OCI-LY1 (cell line): ENCODE data around the gene THBS3.
"Not testable (repeated sequence)": the region's sequence is repeated elsewhere in the genome, so short reads cannot be mapped to it uniquely, and the experiment has no call there.

ENCODE experiments used
- H2AFZ ChIP-seq: fragments of 200-600 bp; sonication (generic), shearing (Covaris generic); 2 replicates; pipeline ENCODE4 v1.6.0; 2014; ENCODE audit warnings: antibody characterized with exemption, mild to moderate bottlenecking, low read length
- H3F3A ChIP-seq: fragments of 200-600 bp; sonication (generic), shearing (Covaris generic); 2 replicates; pipeline ENCODE4 v1.6.0; 2014; ENCODE audit warnings: mild to moderate bottlenecking, antibody characterized with exemption, low read length, moderate library complexity; ENCODE audit not compliant: insufficient read depth
- H3K27ac ChIP-seq: fragments of 200-600 bp; sonication (generic); 2 replicates; pipeline ENCODE4 v1.5.1; 2014; ENCODE audit warnings: low read length, mixed run types, mild to moderate bottlenecking, low read depth; ENCODE audit not compliant: poor library complexity, severe bottlenecking
- H3K27me3 ChIP-seq: fragments of 200-600 bp; sonication (generic); 2 replicates; pipeline ENCODE4 v1.6.0; 2014; ENCODE audit warnings: antibody characterized with exemption, mild to moderate bottlenecking, low read length, moderate library complexity; ENCODE audit not compliant: insufficient read depth
- H3K36me3 ChIP-seq: fragments of 200-600 bp; sonication (generic); 2 replicates; pipeline ENCODE4 v1.6.1; 2014; ENCODE audit warnings: mild to moderate bottlenecking, antibody characterized with exemption, low read length, moderate library complexity, mixed read lengths; ENCODE audit not compliant: insufficient read depth
- H3K4me1 ChIP-seq: fragments of 200-600 bp; sonication (generic); 2 replicates; pipeline ENCODE4 v1.5.1; 2014; ENCODE audit warnings: mild to moderate bottlenecking, low read length, moderate library complexity; ENCODE audit not compliant: insufficient read depth, severe bottlenecking
- H3K4me2 ChIP-seq: fragments of 200-600 bp; sonication (generic), shearing (Covaris generic); 2 replicates; pipeline ENCODE4 v1.6.1; 2014; ENCODE audit warnings: low read length
- H3K4me3 ChIP-seq: fragments of 200-600 bp; sonication (generic); 2 replicates; pipeline ENCODE4 v1.5.1; 2014; ENCODE audit warnings: low read length, low read depth, mild to moderate bottlenecking, mixed read lengths; ENCODE audit not compliant: poor library complexity, severe bottlenecking
- H3K79me2 ChIP-seq: fragments of 200-600 bp; shearing (Covaris generic); 2 replicates; pipeline ENCODE4 v1.6.1; 2016; ENCODE audit warnings: mixed run types, low read length, mixed read lengths; ENCODE audit not compliant: insufficient read depth
- H3K9ac ChIP-seq: fragments of 200-600 bp; sonication (generic), shearing (Covaris generic); 2 replicates; pipeline ENCODE4 v1.6.1; 2014; ENCODE audit warnings: mild to moderate bottlenecking, low read length, mixed read lengths
- H3K9me2 ChIP-seq: fragments of 200-600 bp; sonication (generic), shearing (Covaris generic); 2 replicates; pipeline ENCODE4 v1.6.1; 2014; ENCODE audit warnings: low read depth, mild to moderate bottlenecking, low read length, mixed read lengths
- H3K9me3 ChIP-seq: fragments of 200-600 bp; shearing (Covaris generic); 2 replicates; pipeline ENCODE4 v1.6.1; 2014; ENCODE audit warnings: low read length, mixed read lengths
- H4K20me1 ChIP-seq: fragments of 200-600 bp; sonication (generic), shearing (Covaris generic); 2 replicates; pipeline ENCODE4 v1.6.0; 2016; ENCODE audit warnings: mild to moderate bottlenecking, low read length; ENCODE audit not compliant: insufficient read depth
- CTCF ChIP-seq: fragments of 200-600 bp; sonication (generic), shearing (Covaris generic); IDR thresholded peaks from 2 replicates; pipeline ENCODE4 v1.5.1; 2017; ENCODE audit warnings: mild to moderate bottlenecking, antibody characterized with exemption, low read length, moderate library complexity, mixed read lengths
- EZH2 ChIP-seq: fragments of 200-600 bp; sonication (generic), shearing (Covaris generic); IDR thresholded peaks from 2 replicates; pipeline ENCODE4 v1.8.0; 2017; ENCODE audit warnings: borderline replicate concordance, mixed run types, mild to moderate bottlenecking, antibody characterized with exemption, low read length, moderate library complexity, mixed read lengths

The THBS3 gene

DNA sequence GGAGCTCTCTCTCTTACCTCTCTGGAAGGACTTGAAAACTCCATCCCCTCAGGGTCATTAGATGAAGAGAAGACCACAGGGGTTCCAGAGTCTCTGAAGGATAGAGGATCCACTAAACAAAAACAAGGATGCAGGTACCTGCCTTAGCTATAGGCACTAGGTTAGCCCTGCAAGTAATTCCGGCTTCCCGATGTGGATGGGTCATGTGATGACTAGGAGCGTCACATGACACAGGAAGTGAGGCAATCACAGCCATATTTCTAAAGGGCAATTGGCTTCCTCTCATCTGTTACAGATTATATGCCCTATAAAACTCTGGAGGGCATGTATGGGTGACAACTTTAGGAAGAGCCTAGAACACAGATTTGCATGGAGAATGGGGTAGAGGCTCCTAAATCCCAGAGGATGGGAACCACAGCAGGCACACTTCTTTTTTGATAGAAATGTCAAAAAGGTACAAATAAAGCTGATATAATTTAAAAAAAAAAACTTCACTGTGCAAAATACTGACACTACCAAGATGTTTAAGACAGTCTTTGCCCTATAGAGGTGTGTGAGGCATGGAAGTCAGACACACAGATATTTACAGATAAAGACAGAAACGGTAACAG, 33.5 kb upstream of the THBS3 start:
- peak overlapping the region; percentile 70 for H3K27ac ChIP-seq
- peak overlapping the region; percentile 60 for H3K4me3 ChIP-seq
- no peaks in the 10 kb centered on the region for H4K20me1 ChIP-seq
- H3K36me3 ChIP-seq, result peaks cover 15% of the 10 kb centered on the region
- peak overlapping the region; percentile 76 for H3K4me2 ChIP-seq
- no peaks in the 10 kb centered on the region for H3K9me2 ChIP-seq
- H3K9ac ChIP-seq, result peak overlapping the region; percentile 36; the same call in 1 of the 2 replicates
- H3K79me2 ChIP-seq, result no peaks in the 10 kb centered on the region
- no peaks in the 10 kb centered on the region for H3F3A ChIP-seq
- TF ChIP-seq CTCF (no peak), EZH2 (no peak)
- H2AFZ ChIP-seq, result no peak overlapping the region
- H3K9me3 ChIP-seq, result no peaks in the 10 kb centered on the region
- H3K27me3 ChIP-seq, result no peaks in the 10 kb centered on the region
- peaks cover 44% of the 10 kb centered on the region for H3K4me1 ChIP-seq

DNA sequence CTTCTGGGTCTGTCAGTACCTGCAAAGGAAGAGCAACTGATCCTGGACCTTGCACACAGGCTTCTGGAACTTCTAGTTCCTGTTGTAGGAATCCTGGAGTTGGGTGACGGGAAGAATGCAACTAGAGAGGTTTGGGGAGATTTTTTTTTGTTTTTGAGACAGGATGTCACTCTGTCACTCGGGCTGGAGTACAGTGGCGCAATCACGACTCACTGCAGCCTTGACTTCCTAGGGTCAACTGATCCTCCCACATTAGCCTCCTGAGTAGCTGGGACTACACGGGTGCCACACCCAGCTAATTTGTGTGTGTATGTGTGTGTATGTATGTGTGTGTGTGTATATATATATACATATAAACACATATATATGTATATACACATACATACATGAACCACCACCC, 28.8 kb upstream of the THBS3 start:
- Histone ChIP-seq H3K36me3 (peaks cover 21% of the 10 kb centered on the region), H3K9me2 (no peaks in the 10 kb centered on the region), H3K27me3 (no peaks in the 10 kb centered on the region), H3K79me2 (no peaks in the 10 kb centered on the region), H3K4me2 (no peak overlapping the region), H3K4me3 (no peak overlapping the region), H3K9ac (no peak overlapping the region), H4K20me1 (no peaks in the 10 kb centered on the region), H3K4me1 (peaks cover 13% of the 10 kb centered on the region), H2AFZ (no peak overlapping the region), H3F3A (no peaks in the 10 kb centered on the region), H3K9me3 (no peaks in the 10 kb centered on the region), H3K27ac (no peak overlapping the region)
- TF ChIP-seq EZH2 (no peak), CTCF (no peak)

GRCh38 chr1:155235375-155235774, 27.7 kb upstream of the THBS3 start:
- not testable (repeated sequence) for H2AFZ ChIP-seq, H3K27ac ChIP-seq, H3K4me1 ChIP-seq, H3K9me2 ChIP-seq, H4K20me1 ChIP-seq, H3F3A ChIP-seq, H3K9ac ChIP-seq, H3K79me2 ChIP-seq, H3K9me3 ChIP-seq, H3K27me3 ChIP-seq, H3K4me2 ChIP-seq, H3K4me3 ChIP-seq
- H3K36me3 ChIP-seq, result peaks cover 21% of the 10 kb centered on the region

DNA sequence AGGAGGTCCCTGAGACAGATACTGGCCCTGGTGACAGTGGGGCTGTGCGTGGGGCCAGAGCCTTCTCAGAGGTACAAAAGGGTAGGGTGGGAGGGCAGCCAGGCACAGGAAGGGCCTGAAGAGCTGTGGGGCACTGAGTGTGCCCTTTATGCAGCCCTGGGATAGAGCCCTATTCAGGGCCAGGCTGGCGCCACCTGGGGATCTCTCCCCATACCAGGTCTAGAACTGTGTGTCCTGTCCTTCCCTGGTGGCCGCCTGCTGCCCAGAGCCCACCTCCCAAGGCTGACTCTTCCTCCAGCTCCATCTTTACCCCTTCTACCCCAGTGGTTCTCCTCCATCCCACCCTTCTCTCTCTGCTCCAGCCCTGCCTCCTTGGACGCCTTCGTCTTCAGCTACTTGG, 25.8 kb upstream of the THBS3 start:
- not testable (repeated sequence) for H3K9me2 ChIP-seq, H3K9me3 ChIP-seq, H3K4me2 ChIP-seq, H3F3A ChIP-seq, H2AFZ ChIP-seq, H4K20me1 ChIP-seq, H3K27me3 ChIP-seq, H3K4me3 ChIP-seq, H3K79me2 ChIP-seq, H3K27ac ChIP-seq, H3K4me1 ChIP-seq, H3K9ac ChIP-seq
- peaks cover 17% of the 10 kb centered on the region for H3K36me3 ChIP-seq

- H3K27ac ChIP-seq, H2AFZ ChIP-seq, H3F3A ChIP-seq, H3K9me2 ChIP-seq, H4K20me1 ChIP-seq, H3K4me3 ChIP-seq, H3K79me2 ChIP-seq, H3K9ac ChIP-seq, H3K4me2 ChIP-seq, H3K27me3 ChIP-seq, H3K9me3 ChIP-seq: not testable (repeated sequence)
- H3K36me3 ChIP-seq, result peaks cover 17% of the 10 kb centered on the region
- H3K4me1 ChIP-seq, result peaks cover 12% of the 10 kb centered on the region
Measured at GRCh38 chr1:155232001-155232978, 24.6 kb upstream of the THBS3 start.

GRCh38 chr1:155231302-155231701, 23.6 kb upstream of the THBS3 start:
- peaks cover 17% of the 10 kb centered on the region for H3K4me1 ChIP-seq
- H3K9me3 ChIP-seq, H3K9ac ChIP-seq, H3K9me2 ChIP-seq, H3K4me3 ChIP-seq, H3K36me3 ChIP-seq, H4K20me1 ChIP-seq, H3K27ac ChIP-seq, H3K79me2 ChIP-seq, H3K4me2 ChIP-seq, H2AFZ ChIP-seq, H3F3A ChIP-seq, H3K27me3 ChIP-seq: not testable (repeated sequence)
